CD14-positive monocyte (primary cell): ENCODE results near the gene TTC1. TPM values are rescaled to one million over a fixed set of nuclear protein-coding genes. Genes with fewer than 3 reads are reported as not detected.
A peak's percentile ranks its signal among the peaks of the same experiment; 100 is the strongest.

Source experiments
- DNase-seq, 3 donors: peaks; one replicate each; pipeline ENCODE4 v3.0.0-alpha.2; 2011 to 2022
- H2AFZ ChIP-seq: 2 replicates; pipeline ENCODE4 v1.6.0; 2012; ENCODE audit warnings: mild to moderate bottlenecking, low read depth, low read length, inconsistent platforms; ENCODE audit not compliant: insufficient read depth, poor library complexity, severe bottlenecking
- H3K27ac ChIP-seq, 2 donors: 1 replicate in 1 of 2; 2 replicates in 1 of 2; pipeline ENCODE4 v1.5.1; 2012 to 2013; ENCODE audit warnings: low read length in 2 of 2, control low read depth in 1 of 2, inconsistent platforms in 1 of 2, low read depth in 1 of 2, mild to moderate bottlenecking in 1 of 2
- H3K27me3 ChIP-seq, 2 donors: one replicate each; pipeline versions ENCODE4 v1.6.0 to v1.6.1; 2011 to 2013; ENCODE audit warnings: low read length in 2 of 2; ENCODE audit not compliant: control insufficient read depth in 2 of 2, insufficient read depth in 2 of 2
- H3K36me3 ChIP-seq, 2 donors: replicated peaks in 1 of 2; 1 replicate in 1 of 2; 2 replicates in 1 of 2; pipeline versions ENCODE4 v1.5.1 to v1.6.1; 2012 to 2013; ENCODE audit warnings: low read length in 2 of 2, control low read depth in 1 of 2, inconsistent platforms in 1 of 2, mild to moderate bottlenecking in 1 of 2; ENCODE audit not compliant: insufficient read depth in 2 of 2, control insufficient read depth in 1 of 2
- H3K4me1 ChIP-seq, 2 donors: 1 replicate in 1 of 2; 2 replicates in 1 of 2; pipeline versions ENCODE4 v1.5.1 to v1.6.1; 2012 to 2013; ENCODE audit warnings: low read length in 2 of 2, control low read depth in 1 of 2, inconsistent platforms in 1 of 2, mild to moderate bottlenecking in 1 of 2, moderate library complexity in 1 of 2; ENCODE audit not compliant: insufficient read depth in 2 of 2, control insufficient read depth in 1 of 2
- H3K4me2 ChIP-seq: replicated peaks from 2 replicates; pipeline ENCODE3; 2012; ENCODE audit warnings: low read length, moderate library complexity, mild to moderate bottlenecking; ENCODE audit not compliant: poor library complexity, severe bottlenecking; ENCODE audit errors: extremely low read depth
- H3K4me3 ChIP-seq, 3 experiments: fragments of 200-600 bp in 1 of 3; sonication (generic) in 1 of 3; replicated peaks in 1 of 3; 1 replicate in 2 of 3; 2 replicates in 1 of 3; pipeline ENCODE4 v1.5.1; 2011 to 2013; ENCODE audit warnings: low read length in 3 of 3, mild to moderate bottlenecking in 3 of 3, control low read depth in 2 of 3, low read depth in 2 of 3, inconsistent platforms in 1 of 3, moderate library complexity in 1 of 3
- H3K79me2 ChIP-seq: 2 replicates; pipeline ENCODE4 v1.6.0; 2012; ENCODE audit warnings: mild to moderate bottlenecking, control low read depth, inconsistent platforms, low read length, moderate library complexity; ENCODE audit not compliant: insufficient read depth
- H3K9ac ChIP-seq: 2 replicates; pipeline ENCODE4 v1.6.0; 2017; ENCODE audit warnings: low read length, mild to moderate bottlenecking; ENCODE audit not compliant: insufficient read depth, poor library complexity, severe bottlenecking
- H3K9me3 ChIP-seq, 2 donors: replicated peaks in 1 of 2; 1 replicate in 1 of 2; 2 replicates in 1 of 2; pipeline versions ENCODE4 v1.5.1 to v1.6.1; 2012 to 2013; ENCODE audit warnings: low read length in 2 of 2, control low read depth in 1 of 2; ENCODE audit not compliant: control insufficient read depth in 1 of 2, insufficient read depth in 1 of 2
- H4K20me1 ChIP-seq: 2 replicates; pipeline ENCODE4 v1.6.0; 2012; ENCODE audit warnings: mild to moderate bottlenecking, low read length, control low read depth, moderate library complexity; ENCODE audit not compliant: insufficient read depth
- H3K27ac Mint-ChIP-seq, 7 donors: one replicate each; pipeline ENCODE4 v1.8.0; 2020; ENCODE audit warnings: mild to moderate bottlenecking in 7 of 7, mixed read lengths in 7 of 7, moderate library complexity in 6 of 7, inconsistent platforms in 2 of 7
- H3K27me3 Mint-ChIP-seq, 3 donors: one replicate each; pipeline ENCODE4 v1.8.0; 2021 to 2022; ENCODE audit warnings: low read depth in 3 of 3, mild to moderate bottlenecking in 3 of 3, mixed read lengths in 3 of 3, moderate library complexity in 3 of 3, inconsistent platforms in 1 of 3
- H3K36me3 Mint-ChIP-seq, 2 donors: one replicate each; pipeline ENCODE4 v1.8.0; 2020; ENCODE audit warnings: mixed read lengths in 2 of 2, inconsistent platforms in 1 of 2, mild to moderate bottlenecking in 1 of 2
- H3K4me1 Mint-ChIP-seq: one replicate; pipeline ENCODE4 v1.8.0; 2020; ENCODE audit warnings: mild to moderate bottlenecking, mixed read lengths
- H3K4me3 Mint-ChIP-seq, 2 donors: one replicate each; pipeline ENCODE4 v1.8.0; 2020; ENCODE audit warnings: mild to moderate bottlenecking in 2 of 2, mixed read lengths in 2 of 2, moderate library complexity in 1 of 2
- H3K9me3 Mint-ChIP-seq, 7 donors: one replicate each; pipeline ENCODE4 v1.8.0; 2020 to 2022; ENCODE audit warnings: mixed read lengths in 7 of 7, mild to moderate bottlenecking in 6 of 7, moderate library complexity in 6 of 7, inconsistent platforms in 2 of 7
- WGBS: methylation state at CpG from one replicate; pipeline ENCODE4 v1.1.5; 2013; ENCODE audit warnings: missing lambda C conversion rate; ENCODE audit not compliant: insufficient coverage; 5-methylcytosine and 5-hydroxymethylcytosine counted together
- intact Hi-C, 2 donors: fragments of 100-400 bp; cut with micrococcal nuclease; formaldehyde crosslinking; loops; one replicate each; pipeline versions ENCODE4 v1.15.0 to v1.15.1; 2023
- polyA minus RNA-seq: library from RNA; depleted of rRNA, polyadenylated mRNA; stranded (reverse); fragments of >200 nt; gene quantifications from 2 replicates; pipeline ENCODE4 v1.2.3, GENCODE V29; 2012
- polyA plus RNA-seq, 3 donors: library from polyadenylated mRNA; depleted of rRNA in 1 of 3; unstranded in 2 of 3; stranded (reverse) in 1 of 3; fragments of 300-500 nt in 2 of 3; fragments of >200 nt in 1 of 3; fragmentation: Illumina TruSeq in 2 of 3; gene quantifications; 1 replicate in 2 of 3; 2 replicates in 1 of 3; pipeline ENCODE4 v1.2.3, GENCODE V29; 2012 to 2021
- total RNA-seq, 12 experiments: library from RNA in 1 of 12; stranded (reverse) in 1 of 12; fragments of 120-200 nt in 1 of 12; gene quantifications; one replicate each; pipeline ENCODE4 v1.2.4 and lab custom pipeline; 2013 to 2026; ENCODE audit warnings: mixed read lengths in 6 of 12, inconsistent platforms in 1 of 12
- TF ChIP-seq, protein P1 (sequence below): fragments of 200-600 bp; IDR thresholded peaks from one replicate; pipeline ENCODE4 v1.8.0; 2022; ENCODE audit warnings: antibody characterized with exemption, mild to moderate bottlenecking

Gene TTC1, protein sequence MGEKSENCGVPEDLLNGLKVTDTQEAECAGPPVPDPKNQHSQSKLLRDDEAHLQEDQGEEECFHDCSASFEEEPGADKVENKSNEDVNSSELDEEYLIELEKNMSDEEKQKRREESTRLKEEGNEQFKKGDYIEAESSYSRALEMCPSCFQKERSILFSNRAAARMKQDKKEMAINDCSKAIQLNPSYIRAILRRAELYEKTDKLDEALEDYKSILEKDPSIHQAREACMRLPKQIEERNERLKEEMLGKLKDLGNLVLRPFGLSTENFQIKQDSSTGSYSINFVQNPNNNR
- total RNA-seq (2013) = 48.6 TPM
- polyA plus RNA-seq (10 to 100 TPM; 11.4 to 63.4 (median 63.0) TPM), polyA minus RNA-seq (9.7 and 24.5 TPM in 2 replicates), total RNA-seq (lab: John Stamatoyannopoulos, UW) (5.1 to 29.6 (median 21.1) reads per million in 11 experiments)

DNA sequence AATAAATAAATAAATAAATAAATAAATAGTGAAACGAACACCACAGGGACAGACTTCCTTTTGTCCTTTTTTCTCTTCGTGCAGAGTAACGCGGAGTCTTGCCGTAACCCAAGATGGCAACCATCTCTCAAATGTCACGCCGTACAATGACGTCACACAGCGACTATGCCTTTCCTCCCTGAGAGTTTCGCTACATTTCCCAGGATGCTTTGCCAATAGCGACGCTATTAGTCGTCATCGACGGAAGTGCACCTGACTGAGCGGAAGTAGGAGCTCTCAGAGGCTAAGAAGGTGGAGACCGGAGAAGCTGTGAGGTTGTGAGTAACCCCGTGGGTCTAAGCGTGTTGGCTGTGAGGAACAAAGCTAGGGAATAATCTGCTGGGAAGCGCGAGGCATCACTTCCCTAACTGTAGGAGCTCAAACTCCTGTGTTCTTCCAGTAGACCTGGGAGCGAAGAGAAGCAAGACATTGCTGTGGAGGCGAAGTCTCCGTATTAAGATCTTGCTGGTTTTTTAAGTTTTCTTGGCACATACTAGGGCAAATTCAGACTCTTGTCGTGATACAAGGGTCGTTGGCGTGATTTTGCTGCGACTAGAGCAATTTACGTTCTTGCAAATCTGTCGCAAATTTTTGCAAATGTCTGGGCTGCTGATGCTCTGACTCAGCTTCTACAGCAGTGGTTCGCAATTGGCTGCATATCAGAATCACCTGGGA is at the start of gene TTC1:
Gene TTC1, plus strand, starts transcription at position 263 of the 714 bp plus-strand sequence. CDS start 1,390 bp downstream, outside the sequence.
- Histone ChIP-seq H3K27me3 (no peaks in the 10 kb centered on the region), H3K9ac (peak within 1 kb of the TSS; percentile 85), H3K9me3 (no peaks in the 10 kb centered on the region), H3K79me2 (peaks cover 32% of the 10 kb centered on the region), H3K4me3 (peak within 1 kb of the TSS; percentile 92 to 100 (median 95)), H3K4me2 (peak within 1 kb of the TSS; percentile 93), H4K20me1 (no peaks in the 10 kb centered on the region), H3K4me1 (peaks cover 15 to 19% of the 10 kb centered on the region in 2 donors), H3K36me3 (peaks cover 12 to 36% of the 10 kb centered on the region in 2 donors), H3K27ac (peak within 1 kb of the TSS; percentile 65 to 99), H2AFZ (peak within 1 kb of the TSS; percentile 88)
- H3K9me3 Mint-ChIP-seq = no peaks in the 10 kb centered on the region
- 0% methylated on average over 28 of the region's 31 CpGs for WGBS
- H3K27me3 Mint-ChIP-seq = peaks cover 0 to 14% (median 7%) of the 10 kb centered on the region in 3 donors
- intact Hi-C loops = loop anchor here in 1 of 2 donors (5.0 to 10.0 kb wide), 2 partner anchors 108 to 664 kb away; partner anchors contain the start of gene PWWP2A
- H3K27ac Mint-ChIP-seq = peak within 1 kb of the TSS; percentile 99 to 100 (median 99)
- peak within 1 kb of the TSS; percentile 95 to 98 for H3K4me3 Mint-ChIP-seq
- H3K4me1 Mint-ChIP-seq = peaks cover 19% of the 10 kb centered on the region
- peaks cover 20 to 35% of the 10 kb centered on the region in 2 donors for H3K36me3 Mint-ChIP-seq
- peak; percentile 99 to 100 (median 99) for DNase-seq
- TF ChIP-seq, protein P1, sequence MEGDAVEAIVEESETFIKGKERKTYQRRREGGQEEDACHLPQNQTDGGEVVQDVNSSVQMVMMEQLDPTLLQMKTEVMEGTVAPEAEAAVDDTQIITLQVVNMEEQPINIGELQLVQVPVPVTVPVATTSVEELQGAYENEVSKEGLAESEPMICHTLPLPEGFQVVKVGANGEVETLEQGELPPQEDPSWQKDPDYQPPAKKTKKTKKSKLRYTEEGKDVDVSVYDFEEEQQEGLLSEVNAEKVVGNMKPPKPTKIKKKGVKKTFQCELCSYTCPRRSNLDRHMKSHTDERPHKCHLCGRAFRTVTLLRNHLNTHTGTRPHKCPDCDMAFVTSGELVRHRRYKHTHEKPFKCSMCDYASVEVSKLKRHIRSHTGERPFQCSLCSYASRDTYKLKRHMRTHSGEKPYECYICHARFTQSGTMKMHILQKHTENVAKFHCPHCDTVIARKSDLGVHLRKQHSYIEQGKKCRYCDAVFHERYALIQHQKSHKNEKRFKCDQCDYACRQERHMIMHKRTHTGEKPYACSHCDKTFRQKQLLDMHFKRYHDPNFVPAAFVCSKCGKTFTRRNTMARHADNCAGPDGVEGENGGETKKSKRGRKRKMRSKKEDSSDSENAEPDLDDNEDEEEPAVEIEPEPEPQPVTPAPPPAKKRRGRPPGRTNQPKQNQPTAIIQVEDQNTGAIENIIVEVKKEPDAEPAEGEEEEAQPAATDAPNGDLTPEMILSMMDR = no peak
